ENCODE measurements around the gene CAD.

DNA sequence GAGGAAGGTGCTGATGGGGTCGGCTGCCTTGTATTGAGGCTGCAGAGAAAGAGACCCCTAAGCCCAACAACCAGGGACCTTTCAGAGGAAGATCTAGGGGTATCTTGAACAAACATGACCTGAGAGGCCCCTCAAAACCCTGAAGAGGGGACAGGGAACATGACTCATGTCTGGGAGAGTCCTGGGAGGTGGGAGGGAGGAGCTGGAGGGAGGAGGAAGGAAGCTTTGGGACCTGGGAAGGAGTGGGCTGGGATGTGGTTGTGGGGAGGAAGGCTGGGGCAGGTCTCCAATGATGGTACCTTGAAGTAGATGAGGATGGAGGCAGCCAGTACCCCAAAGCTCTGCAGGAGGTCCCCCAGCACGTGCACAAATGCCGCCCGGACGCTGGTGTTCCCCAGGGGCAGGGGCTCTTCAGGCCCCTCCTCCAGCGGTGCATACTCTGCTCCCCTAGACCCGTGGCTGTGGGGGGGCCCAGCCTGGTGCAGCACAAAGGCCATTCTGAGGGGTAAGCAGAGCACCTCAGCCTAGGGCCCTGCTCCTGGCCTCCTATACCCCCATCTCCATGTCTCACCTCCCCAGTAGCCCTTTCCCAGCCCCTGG lies 39.8 kb downstream of the CAD start:
- no peak for TF ChIP-seq USF2 (IDR thresholded peaks at IDR 0.05; ENCODE audit: borderline replicate concordance, low read depth, low read length)
- TF ChIP-seq CTCF (IDR thresholded peaks at IDR 0.05 in 2 of 3, conservative IDR thresholded peaks at IDR 0.05 in 1 of 3; ENCODE audit: control insufficient read depth in 2 of 3, extremely low read depth in 1 of 3, insufficient read depth in 1 of 3, low read depth in 3 of 3, low read length in 3 of 3): no peak
- TF ChIP-seq EP300 (IDR thresholded peaks at IDR 0.05; ENCODE audit: borderline replicate concordance in 1 of 2, control insufficient read depth in 1 of 2, low read depth in 2 of 2, low read length in 2 of 2): no peak
- TF ChIP-seq NFIC (IDR thresholded peaks at IDR 0.05; ENCODE audit: low read depth, low read length): no peak
- TF ChIP-seq EED (IDR thresholded peaks at IDR 0.05; ENCODE audit: low read depth): no peak
- TF ChIP-seq JUND (IDR thresholded peaks at IDR 0.05; ENCODE audit: low read depth, low read length): no peak

Data from GM12878 (cell line).